DMS 273 (cell line): Measurements from ENCODE around the gene MBOAT2.
A peak's percentile ranks its signal among the peaks of the same experiment; 100 is the strongest.
"Not testable (repeated sequence)": the region's sequence is repeated elsewhere in the genome, so short reads cannot be mapped to it uniquely, and the experiment has no call there.

Source experiments
- DNase-seq: peaks from one replicate; lab custom pipeline; 2025; ENCODE audit not compliant: unreplicated experiment; lab: John Stamatoyannopoulos, UW

MBOAT2 gene, protein sequence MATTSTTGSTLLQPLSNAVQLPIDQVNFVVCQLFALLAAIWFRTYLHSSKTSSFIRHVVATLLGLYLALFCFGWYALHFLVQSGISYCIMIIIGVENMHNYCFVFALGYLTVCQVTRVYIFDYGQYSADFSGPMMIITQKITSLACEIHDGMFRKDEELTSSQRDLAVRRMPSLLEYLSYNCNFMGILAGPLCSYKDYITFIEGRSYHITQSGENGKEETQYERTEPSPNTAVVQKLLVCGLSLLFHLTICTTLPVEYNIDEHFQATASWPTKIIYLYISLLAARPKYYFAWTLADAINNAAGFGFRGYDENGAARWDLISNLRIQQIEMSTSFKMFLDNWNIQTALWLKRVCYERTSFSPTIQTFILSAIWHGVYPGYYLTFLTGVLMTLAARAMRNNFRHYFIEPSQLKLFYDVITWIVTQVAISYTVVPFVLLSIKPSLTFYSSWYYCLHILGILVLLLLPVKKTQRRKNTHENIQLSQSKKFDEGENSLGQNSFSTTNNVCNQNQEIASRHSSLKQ

DNA sequence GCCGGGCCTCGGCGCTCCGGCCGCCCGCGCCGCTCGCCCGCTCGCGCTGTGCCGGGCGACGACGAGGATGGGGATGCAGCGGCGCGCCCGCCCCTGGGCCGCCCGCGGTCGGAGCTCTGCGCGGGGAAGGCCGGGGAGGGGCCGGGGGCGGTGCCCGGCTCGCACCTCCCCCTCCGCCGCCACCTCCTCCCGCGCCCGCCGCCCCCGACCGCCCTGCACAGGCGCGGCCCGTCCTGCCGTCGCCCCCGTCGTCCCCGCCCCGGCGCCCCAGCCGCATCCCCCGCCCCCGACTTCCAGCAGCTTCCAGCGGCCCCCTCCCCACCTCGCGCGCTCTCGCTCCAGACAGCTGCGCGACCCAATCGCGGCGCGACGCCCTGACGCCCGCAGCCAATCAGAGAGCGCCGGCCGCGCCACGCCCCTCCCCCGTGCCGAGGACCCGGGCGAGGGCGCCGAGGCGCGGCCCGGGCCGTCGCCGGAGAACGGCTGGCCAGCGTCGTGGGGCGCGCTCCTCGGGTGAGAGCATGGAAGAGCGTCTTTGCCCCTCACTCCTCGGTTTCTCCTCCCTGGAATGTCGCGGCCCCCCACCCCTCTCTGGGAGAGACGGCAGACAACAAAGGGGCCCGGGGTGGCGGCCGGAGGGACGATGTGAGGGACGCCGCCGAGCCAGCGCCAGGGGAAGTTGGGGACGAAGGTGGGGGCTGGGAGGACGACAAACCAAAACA is at the start of gene MBOAT2:
Gene MBOAT2 (minus strand): TSS at position 69 of the 722 bp plus-strand sequence. CDS start 70 bp downstream, outside the sequence.
- DNase-seq, result peak; percentile 96

DNA sequence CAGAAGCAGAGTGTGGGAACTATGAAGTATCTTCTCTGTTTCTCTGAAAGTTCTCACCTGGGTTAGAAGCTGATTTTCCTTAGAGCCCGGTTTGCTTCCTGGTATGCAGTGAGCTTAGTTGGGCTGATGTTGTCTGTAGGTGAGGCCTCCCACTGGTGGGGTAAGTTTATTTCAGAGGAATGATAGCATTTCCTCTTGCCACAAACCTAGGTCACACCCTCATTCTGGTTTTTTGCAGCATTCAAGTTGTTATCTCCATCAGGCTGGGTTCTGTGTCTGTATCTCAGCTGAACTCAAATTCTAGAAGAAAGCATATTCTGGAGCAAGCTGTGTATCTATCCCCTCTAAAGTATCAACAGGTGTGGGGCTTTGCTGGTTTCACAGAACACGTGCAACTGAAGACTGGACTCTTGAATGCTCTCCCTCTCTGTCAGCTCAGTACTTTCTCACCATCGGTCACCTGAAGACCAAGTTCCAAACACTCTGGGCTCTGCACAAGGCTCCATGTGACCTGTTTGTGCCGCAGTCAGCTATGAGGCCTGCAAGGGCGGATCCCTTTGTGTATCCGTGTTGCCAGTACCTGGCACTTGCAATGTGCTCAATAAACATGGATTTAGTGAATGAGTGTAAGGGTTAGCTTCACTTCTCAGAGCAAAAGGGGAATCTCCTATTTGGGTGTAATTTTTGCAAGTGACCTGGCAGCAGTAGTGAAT is 49.5 kb upstream of the MBOAT2 start:
- no peak for DNase-seq

DNA sequence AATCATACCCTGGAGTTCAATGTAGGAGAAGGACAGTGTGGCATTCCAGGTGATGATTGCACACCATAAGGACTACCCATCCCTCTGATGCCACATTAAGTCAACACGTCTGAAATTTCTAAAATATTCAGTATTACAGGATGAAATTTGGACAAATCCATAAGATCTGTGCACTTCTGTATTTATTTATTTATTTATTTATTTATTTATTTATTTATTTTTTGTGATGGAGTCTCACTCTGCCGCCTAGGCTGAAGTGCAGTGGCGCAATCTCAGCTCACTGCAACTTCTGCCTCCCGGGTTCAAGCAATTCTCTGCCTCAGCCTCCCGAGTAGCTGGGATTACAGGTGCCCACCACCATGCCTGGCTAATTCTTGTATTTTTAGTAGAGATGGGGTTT is 48.0 kb upstream of the MBOAT2 start:
- not testable (repeated sequence) for DNase-seq

DNA sequence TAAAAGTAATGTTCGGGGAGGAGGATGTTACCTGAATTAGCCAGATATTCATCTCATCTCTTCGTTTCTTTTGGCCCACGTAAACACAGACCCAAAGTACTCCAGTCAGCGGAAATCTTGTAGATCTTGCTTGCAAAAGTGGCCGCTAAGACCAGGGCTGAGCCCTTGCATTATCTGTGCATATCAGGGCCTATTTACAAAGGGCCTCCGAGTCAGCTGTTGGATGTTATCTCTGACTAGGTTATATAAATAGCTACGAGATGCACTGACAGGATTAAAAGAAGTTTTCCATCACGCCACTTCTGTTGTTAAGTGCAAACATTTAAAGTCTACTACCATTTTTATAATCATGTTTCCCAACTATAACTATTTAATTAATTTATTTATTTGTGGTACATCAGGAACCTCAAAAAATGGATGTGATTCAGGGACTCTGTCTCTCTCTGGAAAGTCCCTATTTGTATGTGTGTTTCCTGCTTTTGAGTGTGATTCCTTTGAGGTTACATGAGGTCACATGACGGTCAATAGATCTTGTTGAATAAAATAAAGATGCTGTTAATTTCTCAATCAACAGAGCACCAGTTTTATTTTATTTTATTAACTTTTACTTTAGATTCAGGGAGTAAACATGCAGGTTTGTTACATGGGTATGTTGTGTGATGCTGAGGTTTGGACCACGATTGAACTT is 46.8 kb upstream of the MBOAT2 start:
- DNase-seq, result no peak

DNA sequence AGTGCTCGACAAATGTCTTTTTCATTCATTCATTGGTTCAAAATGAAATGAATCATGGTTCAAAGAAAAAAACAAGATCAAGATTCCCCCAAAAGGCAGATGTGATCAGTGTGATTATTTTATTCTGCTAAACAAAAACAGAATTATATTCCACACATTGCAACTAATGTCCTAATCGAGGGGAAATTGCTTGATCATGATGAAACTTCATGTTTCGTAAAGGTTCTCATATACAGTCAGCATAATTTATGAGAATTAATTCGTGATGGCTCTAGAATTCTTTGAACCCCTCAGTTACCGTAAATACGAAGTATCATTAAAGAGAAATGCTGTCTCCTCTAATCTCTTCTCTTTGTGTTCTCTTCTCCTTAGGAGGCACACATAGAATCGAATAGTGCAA is 42.1 kb upstream of the MBOAT2 start:
- no peak for DNase-seq

DNA sequence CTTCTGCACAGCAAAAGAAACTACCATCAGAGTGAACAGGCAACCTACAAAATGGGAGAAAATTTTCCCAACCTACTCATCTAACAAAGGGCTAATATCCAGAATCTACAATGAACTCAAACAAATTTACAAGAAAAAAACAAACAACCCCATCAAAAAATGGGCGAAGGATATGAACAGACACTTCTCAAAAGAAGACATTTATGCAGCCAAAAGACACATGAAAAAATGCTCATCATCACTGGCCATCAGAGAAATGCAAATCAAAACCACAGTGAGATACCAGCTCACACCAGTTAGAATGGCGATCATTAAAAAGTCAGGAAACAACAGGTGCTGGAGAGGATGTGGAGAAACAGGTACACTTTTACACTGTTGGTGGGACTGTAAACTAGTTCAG is 40.0 kb upstream of the MBOAT2 start:
- not testable (repeated sequence) for DNase-seq

DNA sequence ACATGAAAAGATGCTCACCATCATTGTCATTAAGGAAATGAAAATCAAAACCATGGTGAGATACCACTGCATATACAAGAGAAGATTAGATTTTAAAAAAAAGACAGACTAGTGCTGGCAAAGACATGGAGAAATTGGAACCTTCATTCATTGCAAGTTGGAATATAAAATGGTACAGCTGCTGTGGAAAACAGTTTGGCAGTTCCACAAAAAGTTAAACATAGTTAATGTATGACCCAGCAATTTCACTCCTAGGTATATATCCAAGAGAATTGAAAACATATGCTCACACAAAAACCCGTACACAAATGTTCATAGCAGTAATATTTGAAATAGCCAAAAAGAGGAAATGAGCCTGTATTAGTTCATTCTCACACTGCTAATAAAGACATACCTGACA is 33.7 kb upstream of the MBOAT2 start:
- DNase-seq, result no peak

DNA sequence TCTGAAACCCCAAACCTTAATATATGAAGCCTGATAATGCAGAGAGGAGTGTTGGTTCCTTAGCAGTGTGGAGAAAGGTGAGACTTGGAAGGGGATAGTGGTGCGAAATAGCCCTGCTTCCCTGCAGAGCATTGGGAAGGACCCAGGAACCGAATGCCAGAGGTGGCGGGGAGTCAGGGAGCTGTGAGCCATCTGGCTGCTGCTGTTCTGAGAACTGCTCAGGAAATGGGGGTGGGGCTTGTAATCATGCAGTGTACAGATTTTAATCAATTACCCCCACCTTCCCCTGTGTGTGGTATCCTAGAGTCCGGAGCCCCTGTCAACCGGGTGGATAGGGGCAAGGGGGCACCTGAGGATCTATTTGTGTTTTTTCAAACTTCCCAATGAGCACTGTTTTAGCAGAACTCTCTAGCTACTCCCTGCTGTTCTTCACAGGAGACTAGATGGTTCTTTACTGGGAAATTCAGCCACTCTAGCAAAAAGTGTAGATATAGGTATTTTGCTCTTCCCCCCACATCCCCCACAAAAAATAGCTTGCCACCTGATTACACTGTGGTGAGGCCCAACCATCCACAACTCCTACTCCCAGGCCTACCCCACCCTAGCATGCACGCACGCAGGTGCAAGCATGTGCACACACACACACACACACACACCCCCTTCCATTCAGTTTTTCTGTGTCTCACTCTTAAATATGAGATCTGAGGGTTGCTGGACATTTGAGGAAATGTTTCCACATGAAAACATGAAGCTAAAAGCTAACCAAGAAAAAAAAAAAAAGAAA is 30.1 kb upstream of the MBOAT2 start:
- peak; percentile 81 for DNase-seq

DNA sequence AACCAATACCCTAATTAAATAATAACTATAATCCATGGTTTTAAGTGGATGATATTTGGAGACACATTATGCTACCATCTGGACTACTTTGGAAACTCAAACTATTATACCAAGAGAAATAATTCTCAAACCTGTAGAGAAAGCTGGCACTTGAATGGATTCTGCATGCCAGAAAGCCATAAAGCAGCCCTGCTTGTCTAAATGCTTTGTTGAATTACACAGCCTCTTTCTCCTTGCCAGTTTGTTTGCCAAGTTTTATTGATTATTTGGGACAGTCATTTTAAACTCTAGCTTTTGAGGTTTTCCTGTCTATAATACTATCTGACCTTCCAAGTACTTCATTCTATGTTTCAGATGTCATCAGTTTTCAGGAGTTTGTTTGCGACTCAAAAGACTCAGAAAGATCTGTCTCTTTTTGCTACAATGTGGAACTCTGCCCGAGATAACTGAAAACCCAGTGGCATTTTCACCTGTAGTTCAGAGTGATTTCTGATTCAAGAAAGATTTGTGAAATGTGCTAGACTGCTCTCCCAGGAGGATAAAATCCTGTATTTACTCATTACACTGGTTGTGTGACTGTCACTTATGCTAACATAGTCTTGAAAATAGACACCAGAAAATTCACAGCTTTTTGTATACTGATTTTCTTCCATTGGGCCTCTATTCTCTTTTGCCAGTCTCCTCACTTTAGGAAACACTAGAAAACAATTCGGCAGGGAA is 29.2 kb upstream of the MBOAT2 start:
- DNase-seq, result peak; percentile 22

DNA sequence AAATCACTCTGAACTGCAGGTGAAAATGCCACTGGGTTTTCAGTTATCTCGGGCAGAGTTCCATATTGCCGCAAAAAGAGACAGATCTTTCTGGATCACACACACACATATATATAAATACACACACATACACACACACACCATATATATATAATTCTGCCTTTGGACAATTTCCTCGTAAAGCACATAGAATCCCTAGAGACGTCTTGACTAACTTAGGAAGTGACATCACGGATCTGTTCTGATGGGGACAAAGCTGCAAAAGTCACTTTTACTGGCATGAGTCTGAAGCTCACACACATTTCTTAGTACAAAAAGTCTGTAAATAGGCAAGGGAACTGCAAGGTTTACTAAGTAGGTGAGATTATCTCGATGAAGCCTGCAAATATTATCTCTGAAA is 28.6 kb upstream of the MBOAT2 start:
- DNase-seq, result no peak

DNA sequence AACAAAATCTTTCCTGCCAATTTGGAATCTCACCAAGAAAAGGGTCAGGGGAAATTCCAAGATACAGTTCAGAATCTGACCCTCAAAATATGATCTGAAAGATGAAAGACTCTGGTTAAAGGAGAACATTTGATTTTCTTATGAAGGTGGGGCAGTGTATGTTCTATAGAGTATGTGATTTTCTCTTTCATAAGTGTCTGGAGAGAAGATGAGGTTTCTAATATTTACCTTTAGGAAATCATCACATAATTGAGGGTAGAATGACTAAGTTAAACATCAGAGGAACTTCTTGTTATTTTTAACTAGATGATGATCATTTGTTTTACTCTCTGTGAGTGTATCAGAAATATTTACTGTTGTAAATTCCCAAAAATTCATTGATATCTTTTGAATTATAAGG is 27.8 kb upstream of the MBOAT2 start:
- no peak for DNase-seq

DNA sequence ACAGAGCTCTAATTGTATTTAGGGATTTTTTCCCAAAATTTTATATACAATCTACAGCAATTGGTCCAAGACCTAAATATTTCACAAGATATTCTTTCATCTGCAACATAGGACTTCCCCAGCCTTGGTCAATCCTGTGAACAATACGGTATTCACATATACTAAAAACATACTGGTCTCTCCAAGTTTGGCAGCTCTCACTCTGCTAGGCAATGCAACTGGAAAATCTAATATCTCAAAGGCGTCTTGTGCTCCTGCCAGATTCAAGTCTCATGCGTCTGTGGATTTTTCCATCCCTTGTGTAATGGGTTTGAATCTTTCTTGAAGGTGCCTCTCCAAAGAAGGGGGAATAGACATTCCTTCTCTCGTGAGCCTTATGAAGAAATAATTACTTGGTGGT is 27.4 kb upstream of the MBOAT2 start:
- peak; percentile 22 for DNase-seq

DNA sequence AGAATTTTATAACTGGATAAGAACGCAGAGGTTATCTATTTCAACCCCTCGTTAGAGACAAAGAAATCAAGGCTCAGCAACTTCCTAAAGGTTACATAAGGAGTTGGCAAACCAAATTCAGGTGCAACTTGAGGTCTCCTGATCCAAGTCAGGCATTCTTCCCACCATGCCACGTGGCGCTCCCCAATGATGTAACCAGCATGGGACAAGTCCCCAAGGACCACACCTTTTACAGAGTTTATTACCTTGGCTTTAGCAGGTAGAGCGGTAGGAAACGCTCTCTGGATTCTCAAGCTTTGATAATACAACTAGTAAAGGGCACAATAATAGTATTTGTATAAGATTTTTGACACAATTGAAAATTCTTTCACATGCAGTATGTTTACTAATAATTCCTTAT is 26.7 kb upstream of the MBOAT2 start:
- DNase-seq, result no peak

DNA sequence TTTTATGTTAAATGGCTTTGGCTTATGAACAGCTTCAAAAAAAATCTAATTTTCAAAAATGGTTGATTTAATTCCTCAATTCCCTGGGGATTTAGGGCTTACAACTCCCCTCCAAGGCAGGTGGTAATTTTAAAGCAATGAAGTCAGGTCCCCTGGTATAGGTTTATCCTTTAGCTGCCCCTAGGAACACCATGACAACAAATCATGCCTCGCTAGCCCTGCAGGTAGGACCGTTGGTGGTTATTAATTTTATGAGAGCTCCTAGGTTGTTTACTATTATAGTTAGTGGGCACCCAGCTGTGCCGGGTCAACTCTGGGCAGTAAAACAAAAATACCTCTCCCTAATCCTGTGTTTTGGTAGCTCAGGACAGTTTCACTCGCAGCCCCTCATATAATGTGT is 26.2 kb upstream of the MBOAT2 start:
- peak; percentile 19 for DNase-seq

DNA sequence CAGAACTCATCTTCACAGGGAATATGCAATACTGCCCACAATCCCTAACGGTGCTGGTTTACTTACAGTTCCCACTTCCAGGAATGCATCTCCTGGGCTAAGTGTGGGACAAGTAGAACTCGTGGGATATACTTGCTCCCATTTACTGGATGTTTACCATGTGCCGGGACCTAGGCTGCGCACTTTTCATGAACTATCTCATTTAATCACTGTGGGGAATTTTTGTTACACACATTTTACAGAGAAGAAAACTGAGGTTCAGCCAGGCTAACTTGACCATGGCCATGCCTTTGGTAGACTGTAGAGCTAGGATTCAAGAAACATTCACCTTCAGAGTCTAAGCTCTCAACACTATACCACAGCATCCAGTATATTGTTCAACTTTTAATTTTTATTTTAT is 24.4 kb upstream of the MBOAT2 start:
- no peak for DNase-seq

DNA sequence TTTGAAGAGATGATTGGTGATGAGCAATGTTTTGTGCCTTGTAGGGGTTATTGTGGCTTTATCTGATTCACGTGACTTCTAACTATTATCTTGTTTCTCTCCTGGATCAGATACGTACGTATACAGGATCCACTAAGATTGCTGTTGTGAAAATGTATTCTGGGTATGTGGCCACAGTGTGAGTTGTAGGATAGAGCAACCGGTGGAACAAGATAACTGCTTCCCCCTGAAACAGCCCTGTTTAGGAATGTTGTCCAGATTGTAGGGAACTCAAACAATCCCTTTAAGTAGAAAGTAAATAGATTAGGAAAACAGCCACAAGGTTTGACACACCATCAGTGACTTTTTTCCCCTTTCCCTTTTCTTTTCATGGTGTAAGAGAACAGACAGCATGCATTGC is 22.3 kb upstream of the MBOAT2 start:
- DNase-seq, result no peak

DNA sequence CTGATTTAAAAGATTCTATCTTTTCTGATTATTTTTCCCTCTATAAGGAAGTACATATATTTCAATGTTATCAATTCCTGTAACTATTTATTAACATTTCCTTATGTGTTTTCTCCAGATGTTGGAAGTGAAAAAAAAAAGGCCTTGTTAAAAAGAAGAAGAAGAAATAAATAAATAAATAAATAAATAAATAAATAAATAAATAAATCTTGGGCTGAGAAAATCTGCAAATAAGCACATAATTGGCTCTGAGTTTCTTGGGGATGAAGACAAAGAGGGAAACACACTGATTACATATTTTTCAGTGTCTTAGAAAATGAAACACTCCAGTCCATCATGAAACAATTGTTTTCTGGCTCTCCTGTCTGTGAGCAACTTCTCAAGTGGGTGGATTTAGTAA is 21.1 kb upstream of the MBOAT2 start:
- DNase-seq, result no peak

DNA sequence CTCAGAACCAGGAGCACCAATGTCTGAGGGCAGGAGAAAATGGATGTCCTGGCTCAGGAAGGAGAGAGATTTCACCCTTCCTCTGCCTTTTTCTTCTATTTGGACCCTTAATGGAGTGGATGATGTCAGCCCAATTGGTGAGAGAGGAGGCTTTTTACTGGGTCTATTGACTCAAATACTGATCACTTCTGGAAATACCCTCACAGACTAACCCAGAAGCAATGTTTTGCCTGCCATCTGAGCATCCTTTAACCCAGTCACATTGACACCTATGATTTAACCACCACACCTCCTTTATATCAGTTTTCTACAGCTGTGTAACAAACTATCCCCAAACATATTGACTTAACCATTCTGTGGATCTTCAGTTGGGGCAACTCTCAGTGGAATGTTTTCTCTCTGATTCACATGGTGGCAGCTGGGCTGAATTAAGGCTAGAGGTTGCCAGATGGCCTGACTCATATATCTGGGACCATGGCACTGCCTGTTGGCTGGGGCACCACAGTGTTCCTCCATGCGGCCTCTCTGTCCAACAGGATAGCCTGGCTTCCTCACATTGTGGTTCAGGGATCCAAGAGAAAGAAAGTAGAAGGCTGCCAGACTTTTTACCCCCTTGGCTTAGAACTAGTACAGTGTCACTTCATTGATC is 18.2 kb upstream of the MBOAT2 start:
- peak; percentile 69 for DNase-seq

DNA sequence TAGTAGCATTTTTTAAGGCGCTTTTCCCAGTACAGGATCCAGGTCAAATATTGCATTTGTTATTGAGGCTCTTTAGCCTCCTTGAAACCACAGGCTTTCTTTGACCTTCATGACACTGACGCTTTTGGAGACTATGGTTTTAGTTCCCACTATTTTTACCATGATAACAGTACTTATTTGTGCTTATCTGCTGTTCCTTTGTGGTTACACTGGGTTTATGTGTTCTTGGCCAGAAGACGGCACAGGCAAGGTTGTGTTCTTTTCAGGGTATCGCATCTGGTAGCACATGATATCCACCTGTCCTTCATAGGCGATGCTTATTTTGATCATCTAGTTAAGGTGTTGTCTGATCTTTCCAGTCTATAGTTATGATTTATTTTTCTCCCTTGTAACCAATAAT is 16.8 kb upstream of the MBOAT2 start:
- no peak for DNase-seq
